WERI-Rb-1 (cell line): ENCODE measurements around the gene CHST10.

Experiments
- DNase-seq: peaks from one replicate; pipeline ENCODE4 v3.0.0-alpha.2; 2020
- H3K27ac ChIP-seq: fragments of 250-450 bp; sonication (Bioruptor Pico); 2 replicates; pipeline ENCODE4 v1.5.1; 2020; ENCODE audit warnings: mild to moderate bottlenecking, moderate library complexity
- H3K27me3 ChIP-seq: fragments of 250-450 bp; sonication (Bioruptor Pico); 2 replicates; pipeline ENCODE4 v1.5.1; 2021; ENCODE audit warnings: mild to moderate bottlenecking, low read depth, moderate library complexity; ENCODE audit not compliant: insufficient read depth, severe bottlenecking
- H3K36me3 ChIP-seq: fragments of 250-450 bp; sonication (Bioruptor Pico); 2 replicates; pipeline ENCODE4 v1.5.1; 2020; ENCODE audit warnings: mild to moderate bottlenecking, moderate library complexity
- H3K4me3 ChIP-seq: 2 replicates; pipeline ENCODE4 v1.5.1; 2011; ENCODE audit warnings: low read depth, mild to moderate bottlenecking, control low read depth, low read length
- H3K9me3 ChIP-seq: fragments of 250-450 bp; sonication (Bioruptor Pico); 2 replicates; pipeline ENCODE4 v1.5.1; 2021; ENCODE audit warnings: mild to moderate bottlenecking, moderate library complexity; ENCODE audit not compliant: severe bottlenecking
- CTCF ChIP-seq: IDR thresholded peaks from 2 replicates; pipeline ENCODE4 v1.5.1; 2011; ENCODE audit warnings: low read depth, mild to moderate bottlenecking, control low read depth, inconsistent platforms, low read length

The CHST10 gene

GRCh38 chr2:100419915-100420314 is 2.4 kb upstream of the CHST10 start:
- DNase-seq = no peak
- no peaks in the 10 kb centered on the region for H3K27me3 ChIP-seq
- H3K36me3 ChIP-seq = no peaks in the 10 kb centered on the region; the same call in none of the 2 replicates
- TF ChIP-seq CTCF = no peak
- H3K9me3 ChIP-seq = no peaks in the 10 kb centered on the region
- H3K4me3 ChIP-seq = no peak overlapping the region
- H3K27ac ChIP-seq = no peak overlapping the region

GRCh38 chr2:100418406-100418962 is 1.0 kb upstream of the CHST10 start:
- DNase-seq = peak; percentile 25
- peaks cover 7% of the 10 kb centered on the region for H3K36me3 ChIP-seq
- no peak overlapping the region for H3K4me3 ChIP-seq
- H3K27me3 ChIP-seq = no peaks in the 10 kb centered on the region
- TF ChIP-seq CTCF = no peak
- H3K27ac ChIP-seq = no peak overlapping the region
- H3K9me3 ChIP-seq = no peaks in the 10 kb centered on the region

- Histone ChIP-seq H3K27ac (peak overlapping the region; percentile 82), H3K27me3 (no peaks in the 10 kb centered on the region), H3K36me3 (peaks cover 7% of the 10 kb centered on the region), H3K9me3 (no peaks in the 10 kb centered on the region), H3K4me3 (peak overlapping the region; percentile 86)
- no peak for DNase-seq
- TF ChIP-seq CTCF = no peak
Observed at GRCh38 chr2:100417711-100418124, 250 bp upstream of the CHST10 start.

- H3K4me3 ChIP-seq = peak overlapping the region; percentile 86
- peak overlapping the region; percentile 82 for H3K27ac ChIP-seq
- H3K9me3 ChIP-seq = no peaks in the 10 kb centered on the region
- H3K27me3 ChIP-seq = no peaks in the 10 kb centered on the region
- peaks cover 9% of the 10 kb centered on the region for H3K36me3 ChIP-seq
- no peak for DNase-seq
- no peak for TF ChIP-seq CTCF
Observed at GRCh38 chr2:100416397-100416934, 1.0 kb downstream of the CHST10 start.

GRCh38 chr2:100413571-100413970 is 3.9 kb downstream of the CHST10 start:
- Histone ChIP-seq H3K27ac (no peak overlapping the region), H3K27me3 (no peaks in the 10 kb centered on the region), H3K9me3 (no peaks in the 10 kb centered on the region), H3K36me3 (peaks cover 12% of the 10 kb centered on the region), H3K4me3 (no peak overlapping the region)
- DNase-seq = no peak
- no peak for TF ChIP-seq CTCF

- no peak overlapping the region for H3K4me3 ChIP-seq
- TF ChIP-seq CTCF = no peak
- DNase-seq = no peak
- no peak overlapping the region for H3K27ac ChIP-seq
- H3K36me3 ChIP-seq = peaks cover 12% of the 10 kb centered on the region
- no peaks in the 10 kb centered on the region for H3K9me3 ChIP-seq
- H3K27me3 ChIP-seq = no peaks in the 10 kb centered on the region
Observed at GRCh38 chr2:100412881-100413321, 4.6 kb downstream of the CHST10 start.
